Endothelial cell of umbilical vein (primary cell): Measurements from ENCODE around the gene CREB3L2. TPM values are rescaled to one million over a fixed set of nuclear protein-coding genes. Genes with fewer than 3 reads are reported as not detected.

Source experiments
- BruUV-seq: library from RNA; stranded (reverse); fragments of 400-500 nt; replicated peaks from 2 replicates; lab custom pipeline; 2021; lab: Mats Ljungman, UMichigan
- CTCF ChIA-PET: fragments of 300-600, 350-600 bp; sonication (Branson Sonifier 250); formaldehyde crosslinking; loops from one replicate; lab custom pipeline; 2021; ENCODE audit warnings: antibody characterized with exemption, inconsistent platforms; lab: Charles Lee
- POLR2A ChIA-PET: fragments of 300-600, 350-600 bp; sonication (Branson Sonifier 250); formaldehyde crosslinking; loops from one replicate; lab custom pipeline; 2021; ENCODE audit warnings: antibody characterized with exemption, inconsistent platforms; lab: Charles Lee
- DNase-seq: peaks from one replicate; pipeline ENCODE4 v3.0.0-alpha.2; 2011; ENCODE audit warnings: low read depth, low spot score
- FAIRE-seq: peaks from 2 replicates; lab custom pipeline; 2011; peaks lifted over from hg19 to GRCh38; lab: Jason Lieb, UNC
- H2AFZ ChIP-seq: 2 replicates; pipeline ENCODE4 v1.6.0; 2012; ENCODE audit warnings: low read depth, low read length, control low read depth, inconsistent platforms
- H3K27ac ChIP-seq: 2 replicates; pipeline ENCODE4 v1.5.1; 2011; ENCODE audit warnings: low read depth, mild to moderate bottlenecking, control low read depth, low read length, moderate library complexity; ENCODE audit not compliant: insufficient read depth
- H3K27me3 ChIP-seq, 2 experiments: 2 replicates each; pipeline versions ENCODE4 v1.6.0 to v1.6.1; 2011; ENCODE audit warnings: low read length in 2 of 2, mixed read lengths in 1 of 2; ENCODE audit not compliant: control insufficient read depth in 2 of 2, insufficient read depth in 2 of 2
- H3K36me3 ChIP-seq, 2 experiments: 2 replicates in 1 of 2; 3 replicates in 1 of 2; pipeline ENCODE4 v1.5.1; 2011; ENCODE audit warnings: low read length in 2 of 2, mild to moderate bottlenecking in 1 of 2, moderate library complexity in 1 of 2; ENCODE audit not compliant: control insufficient read depth in 2 of 2, insufficient read depth in 2 of 2; ENCODE audit errors: extremely low read depth in 1 of 2
- H3K4me1 ChIP-seq: 3 replicates; pipeline ENCODE4 v1.5.1; 2011; ENCODE audit warnings: mild to moderate bottlenecking, low read length; ENCODE audit not compliant: control insufficient read depth, insufficient read depth; ENCODE audit errors: extremely low read depth
- H3K4me2 ChIP-seq: 2 replicates; pipeline ENCODE4 v1.6.1; 2011; ENCODE audit warnings: low read length, control low read depth, mixed read lengths; ENCODE audit not compliant: insufficient read depth
- H3K4me3 ChIP-seq, 3 experiments: fragments of 200-600 bp in 1 of 3; sonication (generic), shearing (Covaris generic) in 1 of 3; replicated peaks in 1 of 3; 2 replicates each; pipeline ENCODE4 v1.5.1; 2011 to 2016; ENCODE audit warnings: control low read depth in 3 of 3, low read length in 3 of 3, mild to moderate bottlenecking in 2 of 3, inconsistent platforms in 1 of 3, low read depth in 1 of 3, moderate library complexity in 1 of 3; ENCODE audit not compliant: insufficient read depth in 1 of 3
- H3K79me2 ChIP-seq: 2 replicates; pipeline ENCODE4 v1.6.0; 2012; ENCODE audit warnings: low read length, inconsistent platforms; ENCODE audit not compliant: control insufficient read depth, insufficient read depth
- H3K9ac ChIP-seq: replicated peaks from 2 replicates; pipeline ENCODE3; 2011; ENCODE audit warnings: low read length, control low read depth; ENCODE audit not compliant: insufficient read depth; ENCODE audit errors: extremely low read depth
- H3K9me1 ChIP-seq: replicated peaks from 3 replicates; pipeline ENCODE4 v1.6.0; 2011; ENCODE audit warnings: mild to moderate bottlenecking, low read length; ENCODE audit not compliant: control insufficient read depth, insufficient read depth; ENCODE audit errors: extremely low read depth
- H3K9me3 ChIP-seq: replicated peaks from 2 replicates; pipeline ENCODE4 v1.5.1; 2012; ENCODE audit warnings: low read length, inconsistent platforms; ENCODE audit not compliant: control insufficient read depth, insufficient read depth
- H4K20me1 ChIP-seq: replicated peaks from 2 replicates; pipeline ENCODE3; 2011; ENCODE audit warnings: mild to moderate bottlenecking, low read length; ENCODE audit not compliant: control insufficient read depth, insufficient read depth; ENCODE audit errors: extremely low read depth
- EZH2 ChIP-seq: IDR thresholded peaks from 2 replicates; pipeline ENCODE4 v1.6.1; 2012; ENCODE audit warnings: borderline replicate concordance, low read depth, mild to moderate bottlenecking, moderate library complexity, low read length, inconsistent platforms; ENCODE audit not compliant: severe bottlenecking
- FOS ChIP-seq: IDR thresholded peaks from 2 replicates; pipeline ENCODE4 v1.6.1; 2011; ENCODE audit warnings: mild to moderate bottlenecking, low read length, moderate library complexity, borderline replicate concordance; ENCODE audit not compliant: insufficient read depth
- GATA2 ChIP-seq: IDR thresholded peaks from 2 replicates; pipeline ENCODE4 v1.7.0; 2011; ENCODE audit warnings: low read depth, mild to moderate bottlenecking, moderate library complexity, mixed read lengths, low read length; ENCODE audit not compliant: insufficient read length, insufficient read depth
- JUN ChIP-seq: IDR thresholded peaks from 2 replicates; pipeline ENCODE4 v1.6.1; 2011; ENCODE audit warnings: borderline replicate concordance, low read depth; ENCODE audit not compliant: insufficient read length, insufficient read depth
- MYC ChIP-seq: IDR thresholded peaks from one replicate; pipeline ENCODE4 v1.6.1; 2011; ENCODE audit warnings: mild to moderate bottlenecking, low read depth, low read length
- POLR2A ChIP-seq: IDR thresholded peaks from 2 replicates; pipeline ENCODE4 v1.6.1; 2012; ENCODE audit warnings: low read depth, mild to moderate bottlenecking, control low read depth, low read length
- POLR2AphosphoS5 ChIP-seq: IDR thresholded peaks from 2 replicates; pipeline ENCODE4 v1.6.1; 2012; ENCODE audit warnings: low read depth, mild to moderate bottlenecking, control low read depth, low read length, moderate library complexity; ENCODE audit not compliant: insufficient read depth
- dilution Hi-C: fragments of 300-500 bp; cut with MboI; formaldehyde crosslinking; loops from one replicate; pipeline ENCODE4 v1.15.0; 2019; ENCODE audit warnings: low sequenced_read_pairs; ENCODE audit not compliant: extremely low pct_ligation_motif_present
- intact Hi-C: fragments of 100-400 bp; cut with micrococcal nuclease; formaldehyde crosslinking; loops from one replicate; pipeline ENCODE4 v1.10.0; 2022
- polyA plus RNA-seq, 4 experiments: library from polyadenylated mRNA; depleted of rRNA in 3 of 4; stranded (reverse) in 3 of 4; unstranded in 1 of 4; fragments of >200 nt; gene quantifications; 2 replicates each; pipeline versions ENCODE4 v1.2.1 to v1.2.3, GENCODE V29; 2011 to 2012; ENCODE audit warnings: missing spikeins in 1 of 4
- total RNA-seq: library from RNA; stranded (reverse); gene quantifications from 2 replicates; pipeline ENCODE4 v1.2.3, GENCODE V29; 2021
- TF ChIP-seq, protein P1 (sequence below): IDR thresholded peaks from 2 replicates; pipeline ENCODE4 v1.6.1; 2011; ENCODE audit not compliant: insufficient read depth, insufficient read length
- TF ChIP-seq, protein P2 (sequence below), 2 donors: IDR thresholded peaks; 1 replicate in 1 of 2; 2 replicates in 1 of 2; pipeline ENCODE4 v1.5.1; 2011; ENCODE audit warnings: low read length in 2 of 2, mild to moderate bottlenecking in 2 of 2, moderate library complexity in 2 of 2, control low read depth in 1 of 2, inconsistent platforms in 1 of 2, low read depth in 1 of 2; ENCODE audit not compliant: insufficient read depth in 1 of 2; ENCODE audit errors: extremely low read depth in 1 of 2

The CREB3L2 gene
- total and polyA plus RNA-seq, 2 donors (not counting 3 experiments of a cell fraction or from before 2014, with no cell fraction given), result 32.1 to 93.4 TPM

DNA sequence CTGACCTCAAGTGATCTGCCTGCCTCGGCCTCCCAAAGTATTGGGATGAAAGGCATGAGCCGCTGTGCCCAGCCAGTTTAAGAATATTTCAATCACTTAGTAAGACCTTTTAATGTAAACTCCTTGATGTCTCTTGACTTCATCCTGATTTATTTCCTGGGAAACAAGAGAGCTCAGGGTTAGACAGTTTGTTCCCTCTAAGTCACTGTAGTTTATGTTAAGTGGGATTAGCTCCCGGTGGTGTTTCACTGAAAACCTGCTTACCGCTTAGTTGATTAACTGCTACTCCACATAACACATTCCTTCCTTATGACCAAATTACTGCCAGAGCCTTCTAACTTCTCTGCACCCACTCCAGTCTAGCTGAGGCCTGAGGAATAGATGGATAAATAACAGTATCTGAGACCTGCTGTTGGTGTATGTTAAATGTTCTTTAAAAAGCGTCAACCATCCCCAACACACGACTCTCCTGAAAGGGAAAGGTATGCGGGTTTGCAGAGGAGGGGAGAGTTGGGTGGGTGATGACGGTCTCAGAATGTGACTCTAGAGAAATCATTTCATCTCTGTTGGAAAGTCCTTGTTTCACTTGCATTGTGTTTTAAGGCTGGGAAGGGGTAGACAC, 48.7 kb downstream of the CREB3L2 start:
- Histone ChIP-seq H4K20me1 (no peaks in the 10 kb centered on the region), H3K9me3 (no peaks in the 10 kb centered on the region), H3K79me2 (peaks cover 71% of the 10 kb centered on the region), H3K4me1 (peaks cover 3% of the 10 kb centered on the region), H3K4me2 (no peak overlapping the region), H3K27ac (peak overlapping the region; percentile 7), H3K4me3 (no peak overlapping the region), H2AFZ (no peak overlapping the region), H3K9ac (no peak overlapping the region), H3K27me3 (no peaks in the 10 kb centered on the region), H3K9me1 (no peaks in the 10 kb centered on the region), H3K36me3 (peaks cover 2 to 3% of the 10 kb centered on the region in 2 experiments)
- dilution Hi-C loops, result no loop called here
- ChIA-PET CTCF (interaction anchor here (0.9 to 2.1 kb wide), 6 partner anchors 10 to 49 kb away, joined by 3 to 5 read pairs (median 3); partner anchors contain the start of gene CREB3L2), POLR2A (interaction anchor here (0.6 kb wide), 1 partner anchor 70 kb away, joined by 3 read pairs; no protein-coding TSS in a partner anchor)
- FAIRE-seq (no peak), DNase-seq (no peak)
- no TSS peak for BruUV-seq
- TF ChIP-seq FOS (no peak), EZH2 (no peak), POLR2A (no peak), GATA2 (no peak), JUN (no peak), MYC (no peak), POLR2AphosphoS5 (no peak)
- TF ChIP-seq, protein P1, sequence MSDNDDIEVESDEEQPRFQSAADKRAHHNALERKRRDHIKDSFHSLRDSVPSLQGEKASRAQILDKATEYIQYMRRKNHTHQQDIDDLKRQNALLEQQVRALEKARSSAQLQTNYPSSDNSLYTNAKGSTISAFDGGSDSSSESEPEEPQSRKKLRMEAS, result no peak
- TF ChIP-seq, protein P2, sequence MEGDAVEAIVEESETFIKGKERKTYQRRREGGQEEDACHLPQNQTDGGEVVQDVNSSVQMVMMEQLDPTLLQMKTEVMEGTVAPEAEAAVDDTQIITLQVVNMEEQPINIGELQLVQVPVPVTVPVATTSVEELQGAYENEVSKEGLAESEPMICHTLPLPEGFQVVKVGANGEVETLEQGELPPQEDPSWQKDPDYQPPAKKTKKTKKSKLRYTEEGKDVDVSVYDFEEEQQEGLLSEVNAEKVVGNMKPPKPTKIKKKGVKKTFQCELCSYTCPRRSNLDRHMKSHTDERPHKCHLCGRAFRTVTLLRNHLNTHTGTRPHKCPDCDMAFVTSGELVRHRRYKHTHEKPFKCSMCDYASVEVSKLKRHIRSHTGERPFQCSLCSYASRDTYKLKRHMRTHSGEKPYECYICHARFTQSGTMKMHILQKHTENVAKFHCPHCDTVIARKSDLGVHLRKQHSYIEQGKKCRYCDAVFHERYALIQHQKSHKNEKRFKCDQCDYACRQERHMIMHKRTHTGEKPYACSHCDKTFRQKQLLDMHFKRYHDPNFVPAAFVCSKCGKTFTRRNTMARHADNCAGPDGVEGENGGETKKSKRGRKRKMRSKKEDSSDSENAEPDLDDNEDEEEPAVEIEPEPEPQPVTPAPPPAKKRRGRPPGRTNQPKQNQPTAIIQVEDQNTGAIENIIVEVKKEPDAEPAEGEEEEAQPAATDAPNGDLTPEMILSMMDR (IDR thresholded peaks at IDR 0.05; ENCODE audit: extremely low read depth in 1 of 2, insufficient read depth in 1 of 2, low read depth in 1 of 2, low read length in 2 of 2), result no peak
- intact Hi-C loops, result no loop called here
